ENCODE data around the gene FBXW7.

DNA sequence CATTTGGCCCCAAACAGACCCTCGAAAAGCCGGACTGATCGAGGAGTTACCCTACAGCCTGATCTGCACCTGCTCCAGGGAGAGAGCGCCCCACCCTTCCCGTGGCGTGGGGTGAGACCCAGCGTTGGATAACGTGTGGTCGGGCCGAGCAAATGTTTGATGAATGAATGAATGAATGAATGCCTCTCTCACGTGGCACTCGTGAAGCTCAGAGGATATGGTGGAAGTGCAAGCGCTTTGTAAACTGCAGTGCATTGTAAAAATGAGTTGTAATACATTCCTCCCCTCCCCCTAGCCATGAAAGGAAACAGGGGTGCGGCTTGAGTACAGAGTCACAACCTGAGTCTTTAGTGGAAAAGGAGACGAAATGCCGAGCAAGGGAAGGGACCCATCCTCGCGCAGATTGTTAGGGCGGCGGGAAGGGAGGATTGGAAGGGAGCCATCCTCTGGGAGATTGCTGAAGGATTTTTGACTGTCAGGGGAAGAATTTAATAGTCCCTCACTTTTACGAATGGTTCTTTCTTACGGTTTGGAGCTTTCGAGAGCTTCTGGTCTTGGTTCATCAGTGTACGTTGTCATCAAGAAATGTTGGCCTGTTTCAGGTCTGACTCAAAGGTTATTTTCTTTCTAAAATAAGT, 772 bp upstream of the FBXW7 start:
- TF ChIP-seq, protein P1, sequence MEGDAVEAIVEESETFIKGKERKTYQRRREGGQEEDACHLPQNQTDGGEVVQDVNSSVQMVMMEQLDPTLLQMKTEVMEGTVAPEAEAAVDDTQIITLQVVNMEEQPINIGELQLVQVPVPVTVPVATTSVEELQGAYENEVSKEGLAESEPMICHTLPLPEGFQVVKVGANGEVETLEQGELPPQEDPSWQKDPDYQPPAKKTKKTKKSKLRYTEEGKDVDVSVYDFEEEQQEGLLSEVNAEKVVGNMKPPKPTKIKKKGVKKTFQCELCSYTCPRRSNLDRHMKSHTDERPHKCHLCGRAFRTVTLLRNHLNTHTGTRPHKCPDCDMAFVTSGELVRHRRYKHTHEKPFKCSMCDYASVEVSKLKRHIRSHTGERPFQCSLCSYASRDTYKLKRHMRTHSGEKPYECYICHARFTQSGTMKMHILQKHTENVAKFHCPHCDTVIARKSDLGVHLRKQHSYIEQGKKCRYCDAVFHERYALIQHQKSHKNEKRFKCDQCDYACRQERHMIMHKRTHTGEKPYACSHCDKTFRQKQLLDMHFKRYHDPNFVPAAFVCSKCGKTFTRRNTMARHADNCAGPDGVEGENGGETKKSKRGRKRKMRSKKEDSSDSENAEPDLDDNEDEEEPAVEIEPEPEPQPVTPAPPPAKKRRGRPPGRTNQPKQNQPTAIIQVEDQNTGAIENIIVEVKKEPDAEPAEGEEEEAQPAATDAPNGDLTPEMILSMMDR (IDR thresholded peaks at IDR 0.05) = no peak
- no peak for TF ChIP-seq EZH2 (IDR thresholded peaks at IDR 0.05; ENCODE audit: borderline replicate concordance, insufficient read depth, low read depth, low read length, poor library complexity, severe bottlenecking)
